Uterus (tissue), 4 donors: ENCODE measurements around the gene RUVBL2. TPM values are rescaled to one million over a fixed set of nuclear protein-coding genes. Genes with fewer than 3 reads are reported as not detected.
"Not testable (repeated sequence)": the region's sequence is repeated elsewhere in the genome, so short reads cannot be mapped to it uniquely, and the experiment has no call there.

ENCODE experiments used
- DNase-seq, 2 donors: peaks; one replicate each; pipeline ENCODE4 v3.0.0-alpha.2; 2019 to 2020
- H3K27ac ChIP-seq, 2 donors: fragments of 200-600 bp; sonication (generic); 1 replicate in 1 of 2; 2 replicates in 1 of 2; pipeline ENCODE4 v1.5.1; 2016 to 2018
- H3K27me3 ChIP-seq, 2 donors: fragments of 200-600 bp; sonication (generic); one replicate each; pipeline ENCODE4 v1.5.1; 2018 to 2019; ENCODE audit warnings: control low read depth in 1 of 2
- H3K36me3 ChIP-seq, 2 donors: fragments of 200-600 bp; sonication (generic); one replicate each; pipeline ENCODE4 v1.5.1; 2019; ENCODE audit warnings: control low read depth in 1 of 2
- H3K4me1 ChIP-seq, 2 donors: fragments of 200-600 bp; sonication (generic); one replicate each; pipeline ENCODE4 v1.5.1; 2018 to 2019; ENCODE audit warnings: control low read depth in 1 of 2
- H3K4me3 ChIP-seq, 2 donors: fragments of 200-600 bp; sonication (generic); 1 replicate in 1 of 2; 2 replicates in 1 of 2; pipeline ENCODE4 v1.5.1; 2018 to 2019; ENCODE audit warnings: mild to moderate bottlenecking in 1 of 2
- H3K9me3 ChIP-seq, 2 donors: fragments of 200-600 bp; sonication (generic); one replicate each; pipeline ENCODE4 v1.5.1; 2019; ENCODE audit warnings: control low read depth in 1 of 2
- POLR2A ChIP-seq, 2 donors: fragments of 450-650 bp; IDR thresholded peaks; one replicate each; pipeline ENCODE4 v1.6.1; 2016; ENCODE audit warnings: antibody characterized with exemption in 2 of 2, mild to moderate bottlenecking in 1 of 2, moderate library complexity in 1 of 2
- intact Hi-C: fragments of 100-400 bp; cut with DNase I; formaldehyde crosslinking; loops from one replicate; pipeline ENCODE4 v1.15.1; 2023; ENCODE audit warnings: low total_unique reads
- total RNA-seq, 4 donors: library from RNA; depleted of rRNA in 3 of 4; stranded (reverse); fragments of >200 nt in 3 of 4; gene quantifications; one replicate each; pipeline versions ENCODE4 v1.1.0 to v1.2.4, GENCODE V29; 2014 to 2023
- TF ChIP-seq, protein P1 (sequence below), 4 experiments: fragments of 200-600 bp in 2 of 4; fragments of 450-650 bp in 2 of 4; sonication (generic) in 2 of 4; IDR thresholded peaks; one replicate each; pipeline ENCODE4 v1.5.1; 2016 to 2019; ENCODE audit warnings: antibody characterized with exemption in 4 of 4, mild to moderate bottlenecking in 2 of 4, moderate library complexity in 1 of 4
- donor health status: DM: yes; HTN: yes; CAD: no.

The RUVBL2 gene
- total RNA-seq, 4 donors from 2014 or later = 51.9 to 109 (median 77.7) TPM

DNA sequence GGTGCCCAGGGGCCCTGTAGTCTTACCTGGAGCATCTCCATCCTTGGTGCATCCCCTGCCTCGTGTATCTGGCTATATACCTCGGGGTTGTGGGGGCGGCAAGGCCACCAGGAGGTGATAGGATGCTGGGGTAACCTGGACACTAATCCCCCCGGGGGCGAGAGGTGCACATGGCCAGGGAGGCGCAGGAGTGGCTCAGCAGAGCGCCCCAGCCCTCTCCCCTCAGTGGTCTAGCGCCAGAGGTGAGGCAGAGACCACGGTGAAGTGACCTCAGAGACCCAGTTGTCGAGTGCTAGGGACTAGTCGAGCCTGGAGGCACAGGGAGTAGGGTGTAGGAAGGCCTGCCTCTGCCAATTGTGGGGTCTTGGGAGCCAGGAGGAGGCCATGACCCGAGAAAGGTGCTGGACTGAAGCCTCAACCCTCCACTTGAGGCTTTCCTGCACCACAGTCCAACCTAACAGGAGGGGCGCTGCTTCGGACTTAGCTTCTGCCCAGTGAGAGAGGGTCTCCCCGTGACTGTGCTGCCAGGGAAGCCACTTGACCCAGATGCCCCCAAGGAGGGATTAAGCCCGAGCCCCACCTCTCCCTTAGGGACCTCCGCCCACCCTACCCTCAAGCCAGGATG is 23.5 kb downstream of the RUVBL2 start, which contains the start of gene LHB:
LHB (minus strand) TSS at position 51 of the 625 bp plus-strand sequence; CDS start at position 41, 10 bp downstream.
- Histone ChIP-seq H3K36me3 (no peaks in the 10 kb centered on the region), H3K4me1 (peaks cover 0 to 7% of the 10 kb centered on the region in 2 donors), H3K27ac (no peak within 1 kb of the TSS), H3K27me3 (no peaks in the 10 kb centered on the region), H3K9me3 (no peaks in the 10 kb centered on the region), H3K4me3 (peak within 1 kb of the TSS; percentile 30 to 31)
- intact Hi-C loops = no loop called here
- TF ChIP-seq POLR2A (IDR thresholded peaks at IDR 0.05) = no peak
- TF ChIP-seq, protein P1, sequence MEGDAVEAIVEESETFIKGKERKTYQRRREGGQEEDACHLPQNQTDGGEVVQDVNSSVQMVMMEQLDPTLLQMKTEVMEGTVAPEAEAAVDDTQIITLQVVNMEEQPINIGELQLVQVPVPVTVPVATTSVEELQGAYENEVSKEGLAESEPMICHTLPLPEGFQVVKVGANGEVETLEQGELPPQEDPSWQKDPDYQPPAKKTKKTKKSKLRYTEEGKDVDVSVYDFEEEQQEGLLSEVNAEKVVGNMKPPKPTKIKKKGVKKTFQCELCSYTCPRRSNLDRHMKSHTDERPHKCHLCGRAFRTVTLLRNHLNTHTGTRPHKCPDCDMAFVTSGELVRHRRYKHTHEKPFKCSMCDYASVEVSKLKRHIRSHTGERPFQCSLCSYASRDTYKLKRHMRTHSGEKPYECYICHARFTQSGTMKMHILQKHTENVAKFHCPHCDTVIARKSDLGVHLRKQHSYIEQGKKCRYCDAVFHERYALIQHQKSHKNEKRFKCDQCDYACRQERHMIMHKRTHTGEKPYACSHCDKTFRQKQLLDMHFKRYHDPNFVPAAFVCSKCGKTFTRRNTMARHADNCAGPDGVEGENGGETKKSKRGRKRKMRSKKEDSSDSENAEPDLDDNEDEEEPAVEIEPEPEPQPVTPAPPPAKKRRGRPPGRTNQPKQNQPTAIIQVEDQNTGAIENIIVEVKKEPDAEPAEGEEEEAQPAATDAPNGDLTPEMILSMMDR (IDR thresholded peaks at IDR 0.05) = no peak
- no peak for DNase-seq

DNA sequence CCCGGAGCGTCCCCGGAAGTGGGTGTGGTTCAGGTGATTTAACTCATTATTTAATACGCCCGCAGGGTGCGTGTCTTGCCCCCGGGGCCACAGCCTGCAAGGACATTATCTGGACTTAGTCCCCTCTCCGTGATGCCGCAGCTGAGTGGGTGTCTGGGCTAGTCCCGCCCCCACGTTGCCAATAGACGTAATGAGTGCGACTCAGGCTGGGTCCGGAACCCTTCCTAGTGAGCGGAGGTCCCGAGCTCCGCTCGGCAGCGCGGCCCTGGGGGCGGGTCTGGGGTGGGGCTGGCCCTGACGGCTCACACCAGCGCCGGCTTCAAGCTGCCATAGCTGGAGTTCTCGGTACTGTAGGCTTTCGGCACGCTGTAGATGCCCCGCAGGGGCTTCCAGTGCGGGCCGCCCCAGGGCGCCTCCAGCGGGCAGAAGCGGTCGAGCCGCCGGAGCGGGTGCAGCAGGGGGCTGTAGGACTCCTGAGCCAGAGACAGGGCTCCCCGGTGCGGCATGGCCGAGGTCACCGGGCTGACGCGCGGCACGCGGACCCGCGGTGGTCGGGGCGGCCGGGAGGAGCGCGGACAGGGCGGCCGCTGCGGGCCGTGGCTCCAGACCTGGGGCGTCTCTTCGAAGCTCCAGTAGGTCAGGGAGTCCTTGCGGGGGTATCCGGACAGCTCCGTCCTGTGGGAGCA is 24.1 kb downstream of the RUVBL2 start:
- Histone ChIP-seq H3K4me3 (peak overlapping the region; percentile 30 to 31), H3K27me3 (no peaks in the 10 kb centered on the region), H3K9me3 (no peaks in the 10 kb centered on the region), H3K4me1 (peaks cover 0 to 7% of the 10 kb centered on the region in 2 donors), H3K36me3 (no peaks in the 10 kb centered on the region), H3K27ac (no peak overlapping the region)
- DNase-seq = peak in 1 of 2 donors; percentile 41
- TF ChIP-seq, protein P1 (IDR thresholded peaks at IDR 0.05) = peak in 2 of 4 experiments; percentile 37 to 38
- TF ChIP-seq POLR2A (IDR thresholded peaks at IDR 0.05) = no peak
- intact Hi-C loops = no loop called here

DNA sequence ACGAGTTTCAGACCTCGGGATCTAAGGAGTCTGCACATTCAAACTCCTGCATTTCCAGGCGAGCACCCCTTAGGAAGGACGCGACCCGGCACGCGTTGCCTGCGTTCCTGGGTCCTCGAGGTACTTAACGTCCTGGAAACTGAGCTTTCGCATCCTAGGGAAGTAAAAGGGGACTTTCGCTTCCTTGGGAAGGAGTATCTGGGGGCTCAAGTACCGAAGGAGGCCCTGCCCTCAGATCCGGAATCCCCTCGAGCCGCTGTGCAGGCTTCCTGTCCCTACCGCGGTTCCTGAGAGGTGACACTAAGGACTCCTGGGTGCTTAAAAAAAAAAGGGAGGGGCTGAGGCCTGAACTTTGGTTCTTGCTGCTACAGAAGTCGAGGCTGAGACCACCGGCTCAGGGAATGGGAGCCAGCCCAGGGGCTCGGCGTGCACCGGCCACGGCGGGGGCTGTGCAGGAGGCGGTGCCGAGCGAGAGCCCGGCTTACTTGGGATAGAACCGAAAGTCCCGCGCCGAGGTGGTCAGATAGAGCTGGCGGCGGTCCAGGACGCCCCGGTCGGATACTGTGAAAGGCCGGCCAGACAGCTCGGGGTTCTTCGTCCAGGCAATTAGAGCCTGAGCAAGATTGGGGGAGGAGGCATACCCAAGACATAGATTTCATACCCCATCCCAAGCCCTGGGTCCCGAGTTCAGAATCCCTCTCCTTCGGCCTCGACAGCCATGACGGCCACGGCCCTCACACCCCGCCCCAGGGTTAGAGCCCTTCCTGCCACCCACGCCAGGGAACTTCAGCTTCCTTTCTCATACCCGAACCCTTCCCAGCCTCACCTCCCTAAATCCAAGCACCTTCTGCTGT is 24.9 kb downstream of the RUVBL2 start:
- H3K27me3 ChIP-seq, DNase-seq, intact Hi-C loops, H3K36me3 ChIP-seq, H3K9me3 ChIP-seq, H3K4me1 ChIP-seq, H3K27ac ChIP-seq: not testable (repeated sequence)
- peak overlapping the region; percentile 30 to 31 for H3K4me3 ChIP-seq

DNA sequence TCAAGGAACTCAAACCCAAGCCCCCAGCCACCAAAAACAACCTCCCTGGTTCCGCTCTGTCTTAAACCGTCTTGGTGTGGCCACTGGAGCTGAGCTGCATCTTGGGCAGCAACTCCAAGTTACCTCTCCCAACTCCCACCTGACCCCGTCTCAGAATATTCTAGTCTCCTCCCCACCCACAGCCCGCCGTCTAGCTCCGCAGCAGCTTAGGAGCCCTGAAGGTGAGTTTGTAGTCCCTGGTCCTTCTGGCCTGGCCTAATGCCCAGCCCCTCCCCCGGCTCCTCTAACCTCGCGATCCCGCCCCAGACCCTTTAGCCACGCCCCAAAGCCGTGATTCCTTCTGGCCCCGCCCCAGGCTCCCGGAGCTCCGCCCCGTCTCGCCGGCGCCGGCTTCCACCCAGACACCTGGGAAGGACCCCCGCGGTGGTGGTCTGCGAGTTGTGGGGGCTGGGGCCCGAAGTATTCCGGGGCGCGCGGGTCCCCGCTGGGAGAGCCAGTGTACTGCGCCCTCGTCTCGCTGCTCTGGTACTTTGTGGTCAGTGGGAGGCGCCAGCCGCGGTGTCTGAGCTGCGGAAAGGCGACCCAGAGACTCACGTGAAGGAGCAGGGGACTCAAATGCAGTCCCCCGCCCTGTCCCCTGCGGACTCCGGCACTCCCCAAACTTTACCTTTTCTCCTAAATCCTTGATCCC is 25.7 kb downstream of the RUVBL2 start:
- Histone ChIP-seq H3K4me3 (peak overlapping the region in 1 of 2 donors; percentile 30), H3K27me3 (no peaks in the 10 kb centered on the region), H3K36me3 (no peaks in the 10 kb centered on the region), H3K9me3 (no peaks in the 10 kb centered on the region), H3K4me1 (peaks cover 0 to 7% of the 10 kb centered on the region in 2 donors), H3K27ac (no peak overlapping the region)
- TF ChIP-seq, protein P1 (IDR thresholded peaks at IDR 0.05) = no peak
- no peak for TF ChIP-seq POLR2A (IDR thresholded peaks at IDR 0.05)
- DNase-seq = peak; percentile 35 to 64
- intact Hi-C loops = no loop called here

DNA sequence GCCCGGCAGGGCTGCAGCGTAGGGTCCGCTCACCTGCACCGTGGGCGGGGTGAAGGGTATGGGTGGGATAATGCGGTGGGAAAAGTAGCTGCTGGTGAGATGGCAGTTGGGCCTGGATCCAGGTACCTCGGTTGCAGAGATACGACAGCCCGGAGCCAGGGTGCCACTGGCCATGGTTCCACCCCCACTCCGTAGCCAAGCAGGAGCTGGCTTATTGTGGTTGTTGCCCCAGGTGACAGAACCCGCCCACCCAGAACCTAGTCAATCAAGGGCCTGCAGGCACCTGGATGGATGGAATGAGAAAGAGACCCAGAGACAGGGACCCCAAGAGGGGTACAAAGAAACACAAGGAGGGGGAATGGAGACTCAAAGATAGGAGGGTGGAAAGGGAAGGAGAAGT is 26.7 kb downstream of the RUVBL2 start:
- no peak for DNase-seq
- TF ChIP-seq POLR2A (IDR thresholded peaks at IDR 0.05) = no peak
- TF ChIP-seq, protein P1 (IDR thresholded peaks at IDR 0.05) = no peak
- Histone ChIP-seq H3K27ac (no peak overlapping the region), H3K9me3 (no peaks in the 10 kb centered on the region), H3K27me3 (no peaks in the 10 kb centered on the region), H3K36me3 (no peaks in the 10 kb centered on the region), H3K4me1 (peaks cover 0 to 7% of the 10 kb centered on the region in 2 donors), H3K4me3 (no peak overlapping the region)
- intact Hi-C loops = no loop called here
